Stimulated activated CD4-positive, alpha-beta T cell treated with anti-CD3 and anti-CD28 coated beads, Interleukin-12 subunit alpha, Interleukin-12 subunit beta, amount 100 ng/mL, for 4 hours (primary cell): ENCODE measurements around the gene RTEL1.
"Not testable (repeated sequence)": the region's sequence is repeated elsewhere in the genome, so short reads cannot be mapped to it uniquely, and the experiment has no call there.

Experiments used
- DNase-seq: peaks from one replicate; pipeline ENCODE4 v3.0.0-alpha.2; 2020

The RTEL1 gene

DNA sequence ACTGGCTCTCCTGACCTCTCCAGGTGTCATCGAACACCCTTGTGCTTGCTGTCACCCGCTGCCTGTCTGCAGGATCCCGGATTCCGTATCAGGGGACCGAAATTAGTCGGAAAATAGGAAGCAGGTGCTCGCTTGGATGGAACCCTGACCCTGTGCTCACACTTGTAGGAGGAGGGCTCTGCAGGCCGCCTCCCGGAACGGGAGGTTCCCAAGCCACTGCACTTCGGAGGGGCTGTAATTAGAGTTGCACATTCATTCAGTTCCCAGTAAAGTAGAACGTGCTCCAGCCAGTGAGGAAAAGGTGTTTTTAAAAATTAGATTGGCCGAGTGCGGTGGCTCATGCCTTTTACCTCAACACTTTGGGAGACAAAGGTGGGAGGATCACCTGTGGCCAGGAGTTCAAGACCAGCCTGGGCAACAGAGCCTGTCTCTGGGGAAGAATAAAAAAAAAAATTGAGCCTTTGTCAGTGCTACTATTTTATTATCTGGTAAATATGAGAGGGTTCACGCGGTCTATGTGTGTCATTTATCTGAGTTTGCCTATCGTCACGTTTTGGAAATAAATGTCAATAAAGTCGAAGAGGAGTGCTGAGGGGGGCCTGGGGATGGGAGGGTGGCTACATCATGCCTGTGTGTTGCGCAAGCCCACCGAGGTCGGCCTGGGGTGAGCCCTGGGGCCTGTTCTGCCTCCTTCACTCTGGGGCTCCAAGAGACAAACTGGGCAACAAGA is 29.7 kb upstream of the RTEL1 start:
- DNase-seq = peak; percentile 68

DNA sequence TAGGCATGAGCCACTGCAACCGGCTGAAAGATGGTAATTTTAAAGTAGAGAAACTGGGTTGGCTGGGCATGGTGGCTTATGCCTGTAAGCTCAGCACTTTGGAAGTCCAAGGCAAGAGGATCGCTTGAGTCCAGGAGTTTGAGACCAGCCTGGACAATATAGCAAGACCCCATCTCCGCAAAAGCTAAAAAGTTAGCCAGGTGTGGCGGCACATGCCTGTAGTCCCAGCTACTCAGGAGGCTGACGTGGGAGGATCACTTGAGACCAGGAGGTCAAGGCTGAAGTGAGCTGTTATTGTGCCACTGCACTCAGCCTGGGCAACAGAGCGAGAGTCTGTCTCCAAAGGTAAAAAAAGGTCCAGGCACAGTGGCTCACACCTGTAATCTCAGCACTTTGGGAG is 27.2 kb upstream of the RTEL1 start:
- not testable (repeated sequence) for DNase-seq

DNA sequence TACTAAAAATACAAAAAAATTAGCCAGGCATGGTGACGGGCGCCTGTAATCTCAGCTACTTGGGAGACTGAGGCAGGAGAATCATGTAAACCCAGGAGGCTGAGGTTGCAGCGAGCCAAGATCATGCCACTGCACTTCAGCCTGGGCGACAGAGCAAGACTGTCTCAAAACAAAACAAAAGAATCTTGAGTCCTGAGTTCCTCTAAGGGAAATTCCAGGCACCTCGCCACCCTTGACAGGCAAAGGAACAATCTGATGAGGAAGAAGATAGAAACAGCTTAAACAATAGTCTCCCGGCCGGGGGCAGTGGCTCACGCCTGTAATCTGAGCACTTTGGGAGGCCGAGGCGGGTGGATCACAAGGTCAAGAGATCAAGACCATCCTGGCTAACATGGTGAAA is 26.7 kb upstream of the RTEL1 start:
- not testable (repeated sequence) for DNase-seq

DNA sequence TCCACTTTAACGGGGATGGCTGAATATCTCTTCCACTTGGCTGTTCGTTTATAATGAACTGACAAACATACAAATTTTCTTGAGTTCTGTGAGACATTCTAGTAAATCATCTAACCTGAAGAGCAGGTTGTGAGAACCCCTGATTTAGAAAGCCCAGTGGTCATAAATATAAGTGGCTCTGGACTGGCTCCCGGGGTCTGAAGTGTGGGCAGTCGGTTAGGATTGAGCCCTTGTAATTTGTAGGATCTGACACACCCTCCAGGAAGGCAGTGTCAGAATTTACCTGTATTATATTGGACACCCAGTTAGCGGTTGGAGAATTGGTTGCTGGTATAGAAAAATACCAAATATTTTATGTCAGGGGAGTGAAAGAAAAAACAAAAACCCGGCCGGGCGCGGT is 24.4 kb upstream of the RTEL1 start:
- DNase-seq = no peak

DNA sequence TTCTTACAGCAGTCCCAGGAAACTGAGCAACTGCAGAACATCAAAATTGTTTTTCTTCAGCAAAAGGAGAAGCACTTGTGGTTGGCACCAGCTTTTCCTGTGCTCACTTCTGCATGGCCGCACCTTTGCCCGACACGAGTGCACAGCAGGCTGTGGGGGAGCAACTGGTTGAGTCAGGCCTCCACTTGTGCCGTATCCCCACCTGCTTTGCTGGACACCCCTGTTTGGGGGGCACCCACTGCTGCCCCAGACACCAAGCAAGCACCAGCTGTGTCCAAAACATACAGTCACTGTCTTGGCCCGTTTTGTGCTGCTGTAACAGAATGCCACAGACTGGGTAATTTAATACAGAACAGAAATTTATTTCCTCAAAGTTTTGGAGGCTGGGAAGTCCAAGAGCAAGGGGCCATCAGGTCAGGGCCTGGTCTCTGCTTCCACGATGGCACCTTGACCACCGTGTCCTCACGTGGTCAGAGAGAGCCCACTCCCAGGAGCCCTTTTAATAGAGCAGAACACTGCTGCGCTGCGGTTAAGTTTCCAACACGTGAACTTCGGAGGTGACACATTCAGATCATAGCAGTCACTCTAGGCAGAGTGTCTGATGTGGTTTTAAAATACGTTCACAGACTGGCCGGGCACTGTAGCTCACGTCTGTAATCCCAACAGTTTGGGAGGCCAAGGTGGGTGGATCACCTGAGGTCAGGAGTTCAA is 22.5 kb upstream of the RTEL1 start:
- peak; percentile 54 for DNase-seq

DNA sequence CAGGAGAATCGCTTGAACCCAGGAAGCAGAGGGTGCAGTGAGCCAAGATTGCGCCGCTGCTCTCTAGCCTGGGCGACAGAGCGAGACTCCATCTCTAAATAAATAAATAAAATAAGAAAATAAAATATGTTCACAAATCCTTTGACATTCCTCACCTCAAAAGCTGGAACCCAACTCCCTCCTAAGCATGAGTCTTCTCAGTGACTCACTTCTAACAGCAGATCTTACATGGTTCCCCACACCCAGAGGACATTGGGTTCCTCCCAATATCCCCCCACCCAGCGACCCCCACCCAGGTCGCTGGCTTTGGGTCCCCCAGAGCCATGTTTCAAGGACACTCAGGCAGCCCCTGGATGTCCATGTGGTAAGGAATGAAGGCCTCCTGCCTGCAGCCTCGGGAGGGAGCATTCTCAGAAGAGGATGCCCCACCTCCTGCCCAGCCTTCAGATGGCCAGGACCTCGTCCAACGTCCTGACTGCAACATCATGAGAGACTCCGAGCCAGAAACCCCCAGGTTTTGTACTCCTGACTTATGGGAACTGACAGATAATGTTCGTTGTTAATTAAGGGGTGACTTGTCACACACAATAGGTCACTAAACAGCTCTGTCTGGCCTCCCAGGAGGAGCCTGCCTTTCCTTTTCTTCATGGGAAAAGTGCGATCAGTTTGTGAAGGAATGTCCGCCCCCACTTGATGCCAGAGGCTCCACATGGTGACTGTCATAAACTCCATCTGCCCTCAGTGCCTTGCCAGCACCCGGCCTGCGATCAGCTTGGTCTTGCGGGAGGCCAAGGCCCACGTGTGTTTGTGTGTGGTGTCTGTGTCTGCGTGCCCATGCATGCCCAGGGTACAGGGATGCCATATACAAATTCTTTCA is 21.1 kb upstream of the RTEL1 start:
- DNase-seq = no peak

DNA sequence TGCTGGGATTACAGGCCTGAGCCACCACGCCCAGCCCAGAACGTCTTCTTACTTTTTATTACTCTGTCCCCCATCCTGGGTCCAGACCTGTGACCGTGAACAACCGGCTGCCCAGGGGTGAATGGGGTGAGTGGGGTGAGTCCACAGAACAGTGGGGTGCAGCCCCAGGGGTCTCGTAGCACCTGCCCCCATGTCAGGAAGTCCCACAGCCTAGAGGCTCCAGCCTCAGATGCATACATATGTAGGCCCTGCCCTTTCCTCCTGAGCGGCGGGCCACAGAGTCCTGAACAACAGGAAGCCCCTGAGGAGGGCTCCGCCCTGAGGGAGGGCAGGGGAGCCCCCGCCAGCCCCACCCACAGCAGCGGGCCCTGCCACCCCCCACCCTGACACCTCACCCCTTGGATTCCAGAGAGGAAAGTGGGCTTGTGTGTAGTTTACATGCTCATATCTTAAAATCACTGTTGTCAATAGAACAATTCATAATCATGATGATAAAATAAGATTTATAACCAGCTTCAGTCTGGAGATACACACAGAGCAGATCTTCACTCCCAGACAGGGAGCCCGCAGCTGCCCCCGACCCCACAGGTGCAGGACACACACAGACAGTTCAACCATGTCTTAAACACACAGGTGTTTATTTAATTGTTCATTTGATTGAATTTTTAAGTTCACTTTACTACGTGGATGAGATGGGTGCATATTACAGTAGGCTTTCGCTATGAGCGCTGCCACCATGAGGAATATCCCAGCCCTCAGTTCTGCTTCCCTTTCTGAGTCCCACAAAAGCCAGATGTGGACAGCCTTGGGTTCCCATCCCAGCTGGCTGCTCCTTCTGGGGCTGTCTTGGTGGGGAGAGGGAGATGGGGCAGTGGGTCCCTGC is 18.8 kb upstream of the RTEL1 start:
- peak; percentile 58 for DNase-seq

DNA sequence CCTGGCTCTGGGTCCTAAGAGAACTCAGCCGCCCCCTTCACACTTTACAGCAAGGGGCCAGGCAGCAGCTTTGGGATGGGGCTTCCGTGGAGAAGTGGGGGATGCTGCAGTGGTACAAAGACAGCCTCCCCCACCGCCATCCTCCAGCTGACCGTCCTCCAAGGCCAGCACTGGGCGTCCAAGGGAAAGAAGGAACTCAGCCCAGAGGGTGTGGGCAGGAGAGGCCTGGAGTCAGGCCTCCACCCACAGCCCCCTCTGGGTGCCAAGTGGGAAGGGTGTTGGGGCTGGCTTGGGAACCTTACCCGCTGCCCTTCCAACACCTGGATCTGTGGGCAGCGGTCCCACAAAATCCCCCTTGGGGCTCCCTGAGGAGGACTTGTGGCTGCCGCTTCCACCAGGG is 18.0 kb upstream of the RTEL1 start:
- no peak for DNase-seq

DNA sequence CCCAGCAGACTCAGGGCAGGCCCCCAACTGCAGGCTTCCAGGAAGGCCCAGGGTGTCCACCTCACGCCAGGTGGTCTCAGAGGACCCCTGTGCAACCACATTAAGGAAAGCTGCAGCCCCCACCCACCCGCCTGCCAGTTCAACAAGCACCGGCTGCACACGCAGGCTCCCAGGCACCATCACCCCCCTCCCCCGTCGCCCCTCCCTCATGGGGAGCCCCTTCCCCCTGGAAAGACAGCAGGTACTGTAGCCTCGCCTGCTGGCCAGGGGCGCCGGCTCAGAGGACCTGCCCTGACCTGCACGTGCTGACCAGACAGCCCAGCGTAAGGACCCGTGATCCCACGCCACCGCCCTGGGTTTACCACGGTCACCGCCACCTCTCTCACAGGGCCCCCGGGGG is 17.4 kb upstream of the RTEL1 start:
- DNase-seq = not testable (repeated sequence)

DNA sequence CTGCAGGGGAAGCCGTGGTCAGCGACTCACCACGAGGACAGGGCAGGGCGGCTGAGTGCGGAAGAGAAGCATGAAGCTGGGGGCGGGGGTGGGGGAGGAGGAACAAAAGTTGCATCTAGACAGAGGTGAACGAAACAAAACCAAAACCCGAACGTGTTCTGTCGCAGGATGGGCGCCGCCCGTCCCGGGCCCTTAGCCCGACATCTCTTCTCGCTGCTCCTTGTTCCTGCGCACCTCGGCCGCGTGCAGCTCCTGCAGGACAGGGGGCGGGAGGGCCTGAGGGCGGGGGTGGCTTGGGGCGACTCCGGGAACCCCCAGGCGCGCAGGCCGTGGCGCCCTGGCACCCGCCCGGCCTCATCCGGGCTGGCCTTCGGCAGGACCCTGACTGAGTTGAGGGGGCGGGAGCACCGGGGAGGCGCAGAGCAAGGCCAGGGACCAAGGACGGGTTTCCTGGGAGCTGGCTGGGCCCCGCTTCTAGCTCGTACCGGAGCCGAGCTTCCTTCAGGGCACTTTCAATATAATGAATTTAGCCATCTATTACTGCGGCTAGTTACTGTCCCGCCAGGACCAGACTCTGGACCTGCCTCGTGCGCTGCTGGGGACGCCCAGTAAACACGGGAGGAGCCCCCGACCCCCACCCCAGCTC is 16.8 kb upstream of the RTEL1 start:
- DNase-seq = peak; percentile 46

DNA sequence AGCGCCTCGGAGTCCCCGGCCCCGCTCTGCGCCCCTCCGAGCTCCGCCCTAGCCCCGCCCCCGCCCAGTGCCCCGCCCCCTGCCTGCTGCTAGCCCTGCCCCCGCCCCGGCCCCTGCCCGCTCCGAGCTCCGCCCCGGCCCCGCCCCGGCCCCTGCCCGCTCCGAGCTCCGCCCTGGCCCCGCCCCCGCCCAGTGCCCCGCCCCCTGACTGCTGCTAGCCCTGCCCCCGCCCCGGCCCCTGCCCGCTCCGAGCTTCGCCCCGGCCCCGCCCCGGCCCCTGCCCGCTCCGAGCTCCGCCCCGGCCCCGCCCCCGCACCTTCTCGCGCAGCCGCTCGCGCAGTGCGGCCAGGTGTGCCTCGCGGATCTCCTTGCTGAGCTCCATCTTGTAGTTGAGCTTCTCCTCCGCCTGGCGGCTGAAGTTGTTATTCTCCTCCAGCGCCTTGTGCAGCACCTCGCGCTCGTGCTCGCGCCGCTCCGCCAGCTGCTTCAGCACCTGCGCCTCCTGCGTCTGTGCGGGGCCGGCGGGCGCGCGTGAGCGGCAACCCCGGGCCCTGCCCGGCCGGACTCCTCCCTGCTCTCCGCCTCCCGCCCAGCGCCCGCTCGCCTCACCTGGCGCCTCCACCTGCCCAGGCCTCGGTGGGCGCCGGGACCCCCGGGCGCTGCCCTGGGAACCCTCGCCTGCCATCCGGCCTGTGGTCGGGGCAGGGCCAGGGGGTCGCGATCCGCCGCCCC is 16.2 kb upstream of the RTEL1 start:
- DNase-seq = peak; percentile 100

DNA sequence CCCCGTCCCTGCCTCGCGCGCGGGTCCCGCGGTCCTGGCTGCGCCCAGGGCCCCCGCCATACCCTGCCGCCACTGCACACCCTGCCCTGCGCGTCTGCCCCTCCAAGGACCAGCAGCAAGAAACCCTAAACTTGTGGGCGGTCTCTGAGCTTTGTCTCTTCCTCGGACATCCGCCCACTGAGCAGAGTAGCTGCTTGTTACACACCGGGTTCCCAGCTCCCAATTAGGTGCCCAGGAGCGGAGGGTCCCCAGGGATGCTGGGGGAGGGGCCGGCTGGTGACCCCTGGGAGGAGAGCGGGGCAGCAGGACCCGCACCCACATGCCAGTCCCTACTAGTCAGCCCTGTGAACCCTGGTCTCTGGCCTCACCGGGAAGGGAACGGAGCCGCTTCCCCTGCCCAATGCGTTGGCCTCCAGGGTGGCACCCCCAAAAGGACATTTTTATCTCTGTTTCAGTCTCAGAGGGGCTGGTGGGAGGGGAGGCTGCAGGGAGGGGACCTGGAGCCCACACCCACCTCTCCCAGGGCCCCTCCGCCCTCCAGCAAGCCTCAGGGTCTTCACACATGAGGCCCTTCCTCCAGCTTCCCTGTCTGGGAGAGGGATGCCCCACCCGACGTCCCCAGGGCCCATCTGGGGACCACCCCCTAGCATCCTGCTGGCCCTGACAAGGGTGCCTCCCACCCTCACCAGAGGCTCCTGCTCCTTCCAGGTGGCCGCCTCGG is 15.4 kb upstream of the RTEL1 start:
- DNase-seq = no peak

DNA sequence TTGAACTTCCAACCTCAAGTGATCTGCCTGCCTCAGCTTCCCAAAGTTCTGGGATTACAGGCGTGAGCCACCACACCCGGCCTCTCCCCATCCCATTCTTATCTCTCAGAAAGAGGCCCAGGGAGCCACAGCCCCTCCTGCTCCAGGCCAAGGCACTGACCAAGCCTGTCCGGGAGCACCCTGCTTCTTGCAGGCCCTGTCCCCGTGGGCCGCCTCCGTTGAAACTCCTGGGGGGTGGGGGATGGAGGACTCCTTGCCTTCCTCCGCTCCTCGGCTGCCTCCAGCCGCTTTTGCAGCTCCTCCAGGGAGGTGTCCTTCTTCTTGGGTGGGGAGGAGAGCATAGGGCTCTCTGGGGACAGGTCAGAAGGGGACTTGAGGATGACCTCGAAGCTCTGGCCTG is 14.6 kb upstream of the RTEL1 start:
- DNase-seq = no peak

DNA sequence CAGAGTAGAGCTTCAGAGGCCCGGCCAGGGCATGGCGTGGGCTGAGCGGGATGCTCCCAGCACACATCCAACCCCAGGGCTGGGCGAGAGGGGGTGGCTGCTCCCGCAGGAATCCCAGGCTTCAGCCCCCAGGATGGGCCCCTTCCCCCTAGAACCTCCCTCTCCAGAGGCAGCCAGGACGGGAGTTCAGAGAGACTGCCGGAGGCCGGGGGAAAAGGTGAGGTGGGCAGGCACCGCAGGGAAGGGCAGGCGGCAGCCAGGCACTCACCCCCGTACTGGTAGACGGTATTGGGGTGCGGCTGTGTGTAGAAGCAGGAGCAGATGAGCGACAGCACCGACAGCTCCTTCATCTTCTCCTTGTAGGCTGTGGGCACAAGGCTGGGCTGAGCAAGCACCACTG is 14.2 kb upstream of the RTEL1 start:
- no peak for DNase-seq

DNA sequence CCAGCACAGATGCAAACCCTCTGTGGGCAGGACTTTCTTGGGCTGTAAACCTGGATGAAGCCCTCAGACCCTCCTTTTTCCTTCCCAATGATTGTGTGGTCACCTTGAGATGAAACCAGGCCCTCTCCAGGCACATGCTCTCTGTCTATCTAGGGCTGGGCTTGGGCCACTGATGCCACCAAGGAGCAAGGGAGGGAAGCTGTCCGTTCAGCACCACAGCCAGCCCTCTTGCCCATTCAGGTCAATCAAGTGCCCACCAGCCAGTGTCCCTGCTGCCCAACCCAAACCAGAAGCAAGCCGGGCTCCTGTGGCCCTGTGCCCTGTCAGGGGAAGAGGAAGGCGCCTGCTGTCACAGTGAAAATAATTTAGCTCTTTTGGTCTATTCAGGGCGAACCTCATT is 12.9 kb upstream of the RTEL1 start:
- no peak for DNase-seq

DNA sequence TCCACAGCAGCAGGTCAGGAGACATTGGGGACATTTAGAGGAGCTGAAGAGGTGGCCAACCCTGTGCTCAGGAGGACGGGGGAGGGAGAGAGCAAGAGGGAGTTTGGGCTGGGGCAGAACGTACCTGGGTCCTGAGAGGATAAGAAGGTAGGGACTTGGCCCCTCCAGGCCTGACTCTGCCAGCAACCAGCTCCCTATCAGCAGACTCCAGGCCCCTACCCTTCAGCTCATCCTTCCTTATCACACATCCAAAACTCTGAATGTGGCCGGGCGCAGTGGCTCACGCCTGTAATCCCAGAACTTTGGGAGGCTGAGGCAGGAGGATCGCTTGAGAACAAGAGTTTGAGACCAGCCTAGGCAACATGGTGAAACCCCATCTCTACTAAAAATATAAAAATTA is 9.9 kb upstream of the RTEL1 start:
- no peak for DNase-seq

DNA sequence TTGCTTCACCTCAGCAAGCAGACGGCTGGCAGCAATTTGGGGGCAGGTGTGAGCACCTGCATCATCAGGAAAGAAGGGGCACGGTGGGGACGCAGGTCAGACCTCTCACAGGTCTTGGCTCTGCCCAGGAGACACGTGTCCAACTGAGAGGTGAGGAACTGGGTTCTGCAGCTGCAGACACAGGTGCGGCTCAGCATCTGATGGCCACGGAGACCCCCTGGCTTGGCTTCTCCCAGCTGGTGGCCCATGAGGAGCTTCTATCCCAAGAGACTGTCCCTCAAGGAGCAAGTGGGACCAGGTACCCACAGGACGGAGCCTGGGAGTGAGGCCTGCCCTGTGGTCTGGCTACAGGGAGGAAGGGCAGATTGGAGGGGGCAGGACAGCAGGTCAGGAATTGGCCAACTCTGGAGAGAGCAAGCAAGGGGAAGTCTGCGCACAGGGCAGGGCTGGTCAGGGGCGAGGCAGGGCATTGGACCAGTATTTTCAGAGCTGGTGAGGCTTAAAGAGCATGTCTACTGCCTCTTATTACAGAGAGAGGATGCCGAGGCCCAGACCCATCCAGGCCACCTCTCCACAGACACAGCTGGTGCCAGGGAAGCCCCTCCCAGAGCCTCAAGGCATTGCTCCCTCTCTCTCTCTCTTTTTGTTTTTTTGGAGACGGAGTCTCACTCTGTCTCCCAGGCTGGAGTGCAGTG is 9.1 kb upstream of the RTEL1 start:
- no peak for DNase-seq

DNA sequence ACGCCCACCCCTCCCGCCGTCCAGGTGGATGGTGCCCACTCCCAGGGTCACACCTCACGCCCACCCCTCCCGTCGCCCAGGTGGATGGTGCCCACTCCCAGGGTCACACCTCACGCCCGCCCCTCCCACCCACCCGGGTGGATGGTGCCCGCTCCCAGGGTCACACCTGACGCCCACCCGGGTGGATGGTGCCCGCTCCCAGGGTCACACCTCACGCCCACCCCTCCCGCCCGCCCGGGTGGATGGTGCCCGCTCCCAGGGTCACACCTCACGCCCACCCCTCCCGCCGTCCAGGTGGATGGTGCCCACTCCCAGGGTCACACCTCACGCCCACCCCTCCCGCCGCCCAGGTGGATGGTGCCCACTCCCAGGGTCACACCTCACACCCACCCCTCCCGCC is 7.6 kb upstream of the RTEL1 start:
- DNase-seq = not testable (repeated sequence)

DNA sequence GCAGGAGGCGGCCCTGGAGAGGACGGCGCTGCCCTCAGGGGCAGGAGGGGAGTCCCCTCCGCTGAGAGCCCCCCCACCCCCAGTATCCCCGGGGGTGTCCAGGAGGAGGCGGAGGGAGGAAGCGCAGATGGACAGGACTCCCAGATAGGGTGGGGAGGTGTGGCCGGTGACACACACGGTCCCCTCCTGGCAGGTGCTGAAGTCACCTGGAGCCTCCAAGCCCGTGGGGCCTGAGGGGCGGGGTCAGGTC is 6.2 kb upstream of the RTEL1 start:
- DNase-seq = no peak

DNA sequence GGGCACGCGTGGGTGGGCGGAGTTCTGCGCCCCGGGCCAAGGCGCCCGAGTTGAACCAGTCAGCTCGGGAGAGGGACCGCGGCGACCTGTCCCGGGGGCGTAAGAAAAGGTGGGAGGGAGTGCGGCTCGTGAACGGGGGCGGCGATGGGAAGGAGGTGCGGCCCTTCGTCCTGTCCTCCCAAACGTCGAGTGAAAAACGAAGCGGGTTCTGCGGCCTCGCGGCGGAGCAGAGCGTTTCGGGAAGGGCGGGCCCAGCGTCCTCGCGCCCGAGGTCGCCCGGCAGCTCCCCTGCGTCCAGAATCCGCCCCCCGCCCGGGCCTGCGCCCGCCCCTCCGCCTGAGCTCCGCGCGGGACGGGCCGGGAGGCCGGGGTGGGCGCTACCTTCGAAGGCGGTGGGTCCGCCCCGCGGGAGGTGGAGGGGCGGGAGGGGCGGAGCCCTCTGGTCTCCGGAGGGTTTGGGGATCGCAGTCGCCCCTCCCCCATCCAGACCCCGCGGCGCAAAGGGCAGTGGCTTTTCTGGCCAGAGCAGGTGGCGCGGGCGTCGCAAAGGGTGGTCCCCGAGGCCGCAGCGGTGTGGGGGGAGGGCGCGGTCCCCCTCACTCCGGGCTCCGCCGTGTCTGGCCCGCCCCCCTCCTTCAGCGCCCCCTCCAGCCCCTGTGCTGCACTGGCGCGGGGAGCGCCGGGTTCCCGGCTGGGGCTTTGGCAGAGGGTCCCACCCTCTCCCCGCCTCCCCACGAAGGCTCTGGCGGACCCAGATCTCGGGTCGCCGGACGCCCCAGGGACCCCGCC is 5.7 kb upstream of the RTEL1 start:
- peak; percentile 42 for DNase-seq
